Activated T-helper 1 cell treated with anti-CD3 and anti-CD28 coated beads, Interleukin-12 subunit alpha, Interleukin-12 subunit beta, Interleukin-2, Interleukin-4 antibody, amounts not matched to agents 30 ng/mL and 10 ng/mL and 1 ng/mL, durations not matched to agents 14 hours and 24 hours and 36 hours (primary cell): ENCODE data around the gene SMKR1. TPM values are rescaled to one million over a fixed set of nuclear protein-coding genes. Genes with fewer than 3 reads are reported as not detected.

ENCODE experiments used
- total RNA-seq: library from RNA; stranded (reverse); gene quantifications from 2 replicates; pipeline ENCODE4 v1.2.3, GENCODE V29; 2022

SMKR1 gene
- total RNA-seq, 1 donor from 2014 or later, result 4.8 TPM

Other genes with a start within 250 kb of the SMKR1 start
- 74.0 and 79.4 TPM in 2 replicates for gene STRIP2, start 68.1 kb upstream of the SMKR1 start, total RNA-seq
- gene NRF1, start 109.2 kb downstream of the SMKR1 start, total RNA-seq, result 22.8 and 25.9 TPM in 2 replicates